ENCODE results near the gene RCOR1. TPM values are rescaled to one million over a fixed set of nuclear protein-coding genes. Genes with fewer than 3 reads are reported as not detected.

Gene RCOR1
- 12.2 and 12.5 TPM in 2 replicates for total RNA-seq

DNA sequence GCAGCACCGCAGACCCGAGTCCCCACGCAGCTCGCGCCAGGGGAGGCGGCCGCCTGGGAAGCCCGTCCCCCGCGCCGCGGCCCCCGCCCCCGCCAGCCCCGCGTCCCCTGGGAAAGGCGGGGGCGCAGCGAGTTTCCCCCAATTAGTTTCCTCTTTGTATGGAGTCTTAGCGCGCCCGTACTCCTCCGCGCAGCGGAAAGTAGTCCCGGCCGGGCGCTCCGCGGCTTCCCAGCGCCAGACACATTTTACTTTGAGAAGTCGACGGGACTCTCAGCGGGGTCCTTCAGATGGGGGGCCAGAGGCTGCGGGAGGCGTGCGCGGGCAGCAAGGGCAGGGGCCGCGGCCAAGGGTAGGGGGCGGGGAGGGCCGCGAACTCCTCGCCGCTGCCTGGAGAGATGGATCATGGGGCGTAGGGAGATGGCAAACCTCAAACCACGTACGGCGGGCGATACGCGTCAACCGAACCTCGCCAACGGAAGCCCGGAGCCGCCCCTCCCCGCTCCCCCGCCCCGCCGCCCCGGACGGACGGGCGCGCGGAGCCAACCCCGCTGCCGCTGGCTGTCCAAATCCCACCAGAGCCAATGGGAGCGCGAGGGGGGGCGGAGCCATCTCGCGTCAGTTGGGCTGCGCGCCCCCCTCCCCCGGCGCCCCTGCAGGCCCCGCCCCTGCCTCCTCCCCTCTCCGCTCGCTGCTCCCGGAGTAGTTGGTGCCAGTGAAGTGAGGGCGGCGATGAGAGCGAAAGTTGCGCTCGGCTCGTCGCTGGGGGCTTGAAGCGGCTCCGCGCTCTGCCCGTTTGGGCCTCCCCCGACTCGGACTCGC is at the start of gene RCOR1:
RCOR1 (plus strand) TSS at position 706 of the 819 bp plus-strand sequence. CDS start 238 bp downstream, outside the sequence.

DNA sequence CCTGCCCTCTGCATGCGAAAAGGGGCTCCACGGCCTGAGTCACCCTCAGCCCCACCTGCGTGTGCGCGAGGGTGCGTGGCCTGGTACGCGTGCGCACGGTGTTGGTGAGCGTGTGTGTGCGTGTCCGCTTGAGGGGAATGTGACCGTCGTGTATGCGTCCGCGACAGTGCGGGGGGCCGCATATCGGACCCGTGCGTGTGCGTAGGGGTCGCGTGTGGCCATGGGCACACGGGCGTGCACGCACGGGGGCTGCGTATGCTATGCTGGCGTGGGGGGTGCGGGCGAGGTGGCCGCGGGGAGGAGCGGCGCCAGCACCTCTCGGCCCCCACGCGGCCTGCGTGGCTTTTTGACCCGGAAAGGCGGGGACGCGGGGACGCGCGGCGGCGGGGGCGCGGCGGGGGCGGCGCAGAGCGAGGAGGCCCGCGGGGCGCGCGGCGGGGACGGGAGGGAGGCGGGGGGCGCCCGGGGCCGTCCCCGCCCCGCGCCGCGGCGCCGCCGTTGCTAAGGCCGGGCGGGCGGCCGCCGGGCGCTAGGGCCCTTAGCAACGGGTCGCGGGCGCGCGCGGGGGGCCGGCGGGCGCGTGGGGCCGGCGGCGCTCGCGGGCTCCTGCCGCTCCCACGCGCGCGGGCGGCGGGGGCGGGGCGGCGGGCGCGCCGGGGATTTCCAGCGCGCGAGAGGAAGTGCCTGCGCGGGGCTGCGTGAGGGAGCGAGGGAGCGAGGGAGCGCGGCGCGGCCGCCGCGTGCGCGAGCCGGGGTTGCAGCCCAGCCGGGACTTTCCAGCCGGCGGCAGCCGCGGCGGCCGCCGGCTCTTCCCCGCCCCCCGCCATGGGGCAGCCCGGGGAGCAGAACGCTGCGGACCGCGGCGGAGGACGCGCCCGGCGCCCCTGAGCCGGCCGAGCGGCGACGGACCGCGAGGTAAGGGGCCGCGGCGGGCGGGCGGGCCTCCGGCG is 184.6 kb downstream of the RCOR1 start, which contains the start of gene TRAF3:
TRAF3 (plus strand) TSS at position 689 of the 950 bp plus-strand sequence. CDS start 92,753 bp downstream, outside the sequence.

Other genes starting within 250 kb of the RCOR1 start
- gene CINP, start 229.8 kb upstream of the RCOR1 start, total RNA-seq: 44.1 and 58.4 TPM in 2 replicates
- gene TECPR2, start 229.7 kb upstream of the RCOR1 start, total RNA-seq: 13.8 and 25.0 TPM in 2 replicates
- gene ANKRD9, start 82.9 kb upstream of the RCOR1 start, total RNA-seq: 24.9 and 31.7 TPM in 2 replicates
- 31.6 and 34.9 TPM in 2 replicates for gene TRAF3, start 184.8 kb downstream of the RCOR1 start, total RNA-seq